Measurements from ENCODE around the gene OMD.

The OMD gene

GRCh38 chr9:92439921-92440750 lies 15.9 kb upstream of the OMD start:
- Histone ChIP-seq H3K27ac (ENCODE audit: low read length) (no peak overlapping the region), H3K4me2 (ENCODE audit: low read length) (no peak overlapping the region), H3K9ac (ENCODE audit: low read length) (no peak overlapping the region)

GRCh38 chr9:92438900-92439526 lies 14.7 kb upstream of the OMD start:
- no peak overlapping the region for H2AFZ ChIP-seq (ENCODE audit: low read depth, low read length)
- no peaks in the 10 kb centered on the region for H3K79me2 ChIP-seq (ENCODE audit: low read length)
- H3K9me3 ChIP-seq (ENCODE audit: insufficient read depth, low read length) = no peaks in the 10 kb centered on the region
- H3K27ac ChIP-seq (ENCODE audit: low read length) = no peak overlapping the region
- H3K4me1 ChIP-seq (ENCODE audit: low read length) = 0 out of 2 replicates have a peak, but pooled peaks cover 5% of the 10 kb centered on the region
- H3K9ac ChIP-seq (ENCODE audit: low read length) = no peak overlapping the region
- no peak overlapping the region for H3K4me2 ChIP-seq (ENCODE audit: low read length)
- H4K20me1 ChIP-seq (ENCODE audit: insufficient read depth, low read length) = peaks cover 7% of the 10 kb centered on the region; the same call in 1 of the 2 replicates
- H3K4me3 ChIP-seq (ENCODE audit: low read length) = no peak overlapping the region
- TF ChIP-seq EZH2phosphoT487 (IDR thresholded peaks at IDR 0.05; ENCODE audit: low read depth) = no peak
- TF ChIP-seq, protein P1, sequence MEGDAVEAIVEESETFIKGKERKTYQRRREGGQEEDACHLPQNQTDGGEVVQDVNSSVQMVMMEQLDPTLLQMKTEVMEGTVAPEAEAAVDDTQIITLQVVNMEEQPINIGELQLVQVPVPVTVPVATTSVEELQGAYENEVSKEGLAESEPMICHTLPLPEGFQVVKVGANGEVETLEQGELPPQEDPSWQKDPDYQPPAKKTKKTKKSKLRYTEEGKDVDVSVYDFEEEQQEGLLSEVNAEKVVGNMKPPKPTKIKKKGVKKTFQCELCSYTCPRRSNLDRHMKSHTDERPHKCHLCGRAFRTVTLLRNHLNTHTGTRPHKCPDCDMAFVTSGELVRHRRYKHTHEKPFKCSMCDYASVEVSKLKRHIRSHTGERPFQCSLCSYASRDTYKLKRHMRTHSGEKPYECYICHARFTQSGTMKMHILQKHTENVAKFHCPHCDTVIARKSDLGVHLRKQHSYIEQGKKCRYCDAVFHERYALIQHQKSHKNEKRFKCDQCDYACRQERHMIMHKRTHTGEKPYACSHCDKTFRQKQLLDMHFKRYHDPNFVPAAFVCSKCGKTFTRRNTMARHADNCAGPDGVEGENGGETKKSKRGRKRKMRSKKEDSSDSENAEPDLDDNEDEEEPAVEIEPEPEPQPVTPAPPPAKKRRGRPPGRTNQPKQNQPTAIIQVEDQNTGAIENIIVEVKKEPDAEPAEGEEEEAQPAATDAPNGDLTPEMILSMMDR (IDR thresholded peaks at IDR 0.05; ENCODE audit: low read depth, low read length) = peak; percentile 21
- H3K36me3 ChIP-seq (replicated peaks; ENCODE audit: low read depth, low read length) = no peaks in the 10 kb centered on the region
- no peaks in the 10 kb centered on the region for H3K27me3 ChIP-seq (ENCODE audit: low read depth, low read length)

More at GRCh38 chr9:92439921-92440750, 15.9 kb upstream of the OMD start:
- Histone ChIP-seq H3K27me3 (ENCODE audit: low read depth, low read length) (no peaks in the 10 kb centered on the region), H3K4me3 (ENCODE audit: low read length) (no peak overlapping the region), H4K20me1 (ENCODE audit: insufficient read depth, low read length) (peaks cover 7% of the 10 kb centered on the region; the same call in 1 of the 2 replicates), H3K9me3 (ENCODE audit: insufficient read depth, low read length) (no peaks in the 10 kb centered on the region), H3K4me1 (ENCODE audit: low read length) (0 out of 2 replicates have a peak, but pooled peaks cover 5% of the 10 kb centered on the region), H2AFZ (ENCODE audit: low read depth, low read length) (no peak overlapping the region), H3K36me3 (replicated peaks; ENCODE audit: low read depth, low read length) (no peaks in the 10 kb centered on the region), H3K79me2 (ENCODE audit: low read length) (no peaks in the 10 kb centered on the region)
- no peak for TF ChIP-seq EZH2phosphoT487 (IDR thresholded peaks at IDR 0.05; ENCODE audit: low read depth)
- TF ChIP-seq, protein P1 (IDR thresholded peaks at IDR 0.05; ENCODE audit: low read depth, low read length) = no peak

- no peak overlapping the region for H3K4me3 ChIP-seq (ENCODE audit: low read length)
- H3K79me2 ChIP-seq (ENCODE audit: low read length) = no peaks in the 10 kb centered on the region
- H2AFZ ChIP-seq (ENCODE audit: low read depth, low read length) = no peak overlapping the region
- H3K4me1 ChIP-seq (ENCODE audit: low read length) = no peaks in the 10 kb centered on the region
- H3K9me3 ChIP-seq (ENCODE audit: insufficient read depth, low read length) = no peaks in the 10 kb centered on the region
- H3K27ac ChIP-seq (ENCODE audit: low read length) = no peak overlapping the region
- H3K36me3 ChIP-seq (replicated peaks; ENCODE audit: low read depth, low read length) = no peaks in the 10 kb centered on the region
- H3K4me2 ChIP-seq (ENCODE audit: low read length) = no peak overlapping the region
- H3K9ac ChIP-seq (ENCODE audit: low read length) = no peak overlapping the region
- TF ChIP-seq, protein P1 (IDR thresholded peaks at IDR 0.05; ENCODE audit: low read depth, low read length) = no peak
- H3K27me3 ChIP-seq (ENCODE audit: low read depth, low read length) = no peaks in the 10 kb centered on the region
- peaks cover 7% of the 10 kb centered on the region; the same call in 1 of the 2 replicates for H4K20me1 ChIP-seq (ENCODE audit: insufficient read depth, low read length)
Measured at GRCh38 chr9:92435263-92435662, 11.0 kb upstream of the OMD start.

- no peaks in the 10 kb centered on the region for H3K79me2 ChIP-seq (ENCODE audit: low read length)
- no peak overlapping the region for H3K9ac ChIP-seq (ENCODE audit: low read length)
- no peak overlapping the region for H3K27ac ChIP-seq (ENCODE audit: low read length)
- no peak overlapping the region for H3K4me3 ChIP-seq (ENCODE audit: low read length)
- no peaks in the 10 kb centered on the region for H3K27me3 ChIP-seq (ENCODE audit: low read depth, low read length)
- no peak overlapping the region for H2AFZ ChIP-seq (ENCODE audit: low read depth, low read length)
- H3K9me3 ChIP-seq (ENCODE audit: insufficient read depth, low read length) = no peaks in the 10 kb centered on the region
- no peaks in the 10 kb centered on the region for H3K36me3 ChIP-seq (replicated peaks; ENCODE audit: low read depth, low read length)
- H3K4me2 ChIP-seq (ENCODE audit: low read length) = no peak overlapping the region
- H4K20me1 ChIP-seq (ENCODE audit: insufficient read depth, low read length) = peaks cover 7% of the 10 kb centered on the region; the same call in 1 of the 2 replicates
- H3K4me1 ChIP-seq (ENCODE audit: low read length) = no peaks in the 10 kb centered on the region
- TF ChIP-seq EZH2phosphoT487 (IDR thresholded peaks at IDR 0.05; ENCODE audit: low read depth) = no peak
- TF ChIP-seq, protein P1 (IDR thresholded peaks at IDR 0.05; ENCODE audit: low read depth, low read length) = no peak
Measured at GRCh38 chr9:92432972-92433548, 8.8 kb upstream of the OMD start.
